SKM-1 treated with dmso at 0.1 percent for 144 hours (cell line): ENCODE results near the gene MRGPRF.

Source experiments
- DNase-seq: peaks from one replicate; lab custom pipeline; 2025; ENCODE audit not compliant: unreplicated experiment; lab: John Stamatoyannopoulos, UW

Gene MRGPRF

DNA sequence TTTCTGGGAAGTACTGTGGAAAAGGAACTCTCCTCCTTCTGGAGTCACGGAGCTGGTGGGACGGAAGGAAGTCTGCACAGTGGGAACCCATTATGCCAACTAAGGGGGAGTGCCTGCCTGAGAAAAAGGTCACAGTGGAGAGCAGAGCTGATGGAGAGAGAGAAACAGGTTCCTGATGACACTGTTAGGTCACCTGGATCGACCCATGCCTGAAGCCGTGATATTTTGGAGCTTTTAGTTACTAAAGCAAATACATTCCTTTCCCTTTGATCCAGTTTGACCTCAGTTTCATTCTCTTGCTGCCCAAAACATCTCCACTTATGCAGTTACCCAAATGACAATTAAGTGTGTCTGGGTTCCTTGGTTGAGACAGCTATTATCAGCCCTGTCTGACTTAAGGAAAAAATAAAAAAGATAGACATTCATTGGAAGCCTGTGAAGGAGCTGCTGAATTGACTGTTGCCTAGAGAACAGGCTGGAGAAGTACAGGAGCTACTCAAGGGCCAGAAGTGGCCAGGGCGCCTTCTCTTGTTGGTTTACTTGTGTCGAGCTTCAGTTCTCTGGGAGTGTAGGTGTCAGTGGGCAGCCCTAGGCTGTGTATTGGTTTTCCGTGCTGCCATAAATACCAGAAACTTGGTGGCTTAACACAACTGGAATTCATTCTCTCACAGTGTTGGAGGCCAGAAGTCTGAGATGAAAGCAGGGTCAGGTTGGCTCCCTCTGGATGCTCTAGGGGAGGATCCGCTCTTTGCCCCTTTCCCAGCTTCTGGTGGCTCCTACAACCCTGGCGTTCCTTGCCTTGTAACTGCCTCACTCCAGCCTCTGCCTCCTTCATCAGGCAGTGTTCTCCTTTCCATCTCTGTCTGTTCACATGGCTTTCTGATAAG, 45.9 kb downstream of the MRGPRF start:
- no peak for DNase-seq

GRCh38 chr11:68965901-68966853, 46.9 kb downstream of the MRGPRF start:
- no peak for DNase-seq

DNA sequence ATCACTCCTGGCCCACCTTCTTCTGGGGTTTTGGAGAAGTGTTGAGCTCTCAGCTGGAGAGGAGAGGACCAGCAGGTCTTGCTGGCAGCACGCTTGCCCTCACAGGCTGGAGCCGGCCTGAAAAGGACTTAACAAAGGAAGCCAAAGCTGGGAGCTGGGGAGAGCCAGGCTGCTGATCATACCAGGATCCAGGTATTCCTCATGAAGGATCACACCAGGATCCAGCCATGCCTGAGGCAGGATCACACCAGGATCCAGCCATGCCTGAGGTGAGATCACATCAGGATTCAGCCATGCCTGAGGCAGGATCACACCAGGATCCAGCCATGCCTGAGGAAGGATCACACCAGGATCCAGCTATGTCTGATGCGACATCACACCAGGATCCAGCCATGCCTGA, 49.3 kb downstream of the MRGPRF start:
- DNase-seq = no peak

GRCh38 chr11:68962527-68963250, 50.4 kb downstream of the MRGPRF start:
- DNase-seq = no peak

DNA sequence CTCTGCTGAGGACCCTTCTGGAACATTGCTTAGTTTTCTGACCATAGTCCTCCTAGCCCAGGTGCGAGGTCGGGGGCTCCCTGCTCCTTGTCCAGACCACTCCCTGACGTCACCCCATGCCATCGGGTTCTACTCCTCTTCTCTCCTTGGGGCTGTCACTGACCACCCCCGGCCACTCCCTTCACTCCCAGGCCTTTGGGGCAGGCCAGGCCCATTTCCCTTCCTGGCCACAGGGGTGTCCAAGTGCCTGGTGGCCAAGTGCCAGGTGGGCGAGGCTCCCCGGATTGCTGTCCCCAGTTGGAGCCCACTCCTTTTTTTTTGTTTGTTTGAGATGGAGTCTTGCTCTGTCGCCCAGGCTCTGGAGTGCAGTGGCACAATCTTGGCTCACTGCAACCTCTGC, 51.8 kb downstream of the MRGPRF start:
- no peak for DNase-seq

GRCh38 chr11:68960294-68961071, 52.6 kb downstream of the MRGPRF start:
- DNase-seq = no peak

DNA sequence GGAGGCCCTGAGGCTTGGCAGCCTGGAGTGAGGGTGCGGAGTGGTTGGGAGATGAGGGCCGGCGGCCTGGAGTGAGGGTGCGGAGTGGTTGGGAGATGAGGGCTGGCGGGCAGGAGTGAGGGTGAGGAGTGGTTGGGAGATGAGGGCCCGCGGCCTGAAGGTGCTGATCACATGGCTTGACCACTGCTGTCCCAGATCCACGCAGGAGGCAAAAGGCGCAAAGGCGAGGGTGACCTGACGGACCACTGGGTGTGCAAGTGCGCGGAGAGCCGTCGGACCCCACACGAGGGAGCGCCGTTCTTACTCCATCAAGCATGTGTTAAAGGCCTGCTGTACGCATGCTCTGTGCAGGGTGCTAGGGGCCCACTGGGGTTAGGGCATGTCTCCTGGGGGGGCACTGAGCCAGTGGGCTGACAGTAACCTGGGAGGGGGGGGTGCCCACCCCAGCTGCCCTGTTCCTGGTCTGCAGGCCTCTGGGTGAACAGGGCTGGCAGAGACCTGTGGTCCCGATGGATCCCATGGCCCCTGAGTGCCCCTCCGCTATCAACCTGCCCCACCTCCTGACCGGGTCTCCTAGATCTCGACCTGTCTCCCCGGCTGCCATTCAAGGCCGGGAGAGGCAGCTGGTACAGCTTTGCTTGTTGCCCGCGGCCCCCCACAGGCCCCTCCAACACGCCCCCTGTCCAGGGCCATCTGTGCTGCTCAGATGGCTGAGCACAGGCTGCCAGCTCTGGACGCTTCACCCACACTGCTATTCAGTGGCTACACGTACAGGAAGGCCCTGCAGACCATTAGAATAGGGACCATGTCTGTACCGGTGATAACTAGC, 53.4 kb downstream of the MRGPRF start:
- DNase-seq = no peak

DNA sequence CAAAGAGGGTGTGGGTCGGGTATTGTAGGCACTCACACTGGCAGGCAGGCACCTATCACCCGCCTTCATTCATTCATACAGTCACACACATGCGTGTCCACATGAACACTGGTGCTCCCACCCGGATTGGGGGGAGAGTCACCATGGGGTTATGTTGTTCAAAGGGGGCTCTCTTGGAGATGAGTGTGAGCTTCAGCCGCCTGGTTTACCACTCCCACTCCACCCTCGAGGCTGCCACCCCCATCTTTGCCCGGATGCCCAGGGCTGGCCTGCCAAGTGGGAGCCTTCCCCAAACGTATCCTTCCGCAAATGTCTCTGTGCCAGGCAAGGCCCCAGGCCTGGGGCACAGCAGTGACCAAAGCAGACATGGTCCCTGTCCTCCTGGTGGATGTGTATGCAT, 54.8 kb downstream of the MRGPRF start:
- DNase-seq = no peak

DNA sequence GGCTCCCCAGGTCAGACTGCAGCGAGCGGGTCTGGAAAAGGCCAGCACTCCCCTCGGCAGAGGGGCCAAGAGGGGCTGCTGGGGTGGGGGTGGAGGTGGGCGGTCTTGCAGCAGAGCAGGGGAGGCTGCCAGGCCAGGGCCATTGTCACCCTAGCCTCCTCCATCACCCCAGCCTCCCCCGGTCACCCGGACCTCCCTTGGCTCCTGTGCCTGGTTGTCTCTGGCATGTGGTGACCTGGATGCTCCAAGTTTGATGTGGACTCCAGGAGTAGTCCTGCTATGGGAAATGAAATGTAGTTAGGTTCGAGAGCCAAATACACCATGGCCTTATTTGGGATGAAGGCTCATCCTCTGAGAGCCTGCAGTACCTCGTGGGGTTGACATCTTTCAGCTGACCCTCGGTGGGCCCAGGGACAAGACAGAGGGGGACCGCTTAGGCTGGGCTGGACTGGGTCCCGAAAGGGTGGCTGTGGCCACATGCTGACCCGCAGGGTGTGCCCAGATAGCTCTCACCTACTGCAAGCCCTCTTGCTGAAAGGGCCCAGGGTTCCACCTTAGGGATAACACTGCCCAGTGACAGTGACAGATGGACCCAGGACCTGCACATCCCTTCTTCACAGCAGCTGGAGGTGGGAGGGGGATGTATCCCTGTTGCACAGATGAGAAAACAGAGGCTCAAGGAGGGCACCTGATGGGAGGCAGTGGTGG, 56.3 kb downstream of the MRGPRF start:
- DNase-seq = no peak

GRCh38 chr11:68956142-68956541, 56.9 kb downstream of the MRGPRF start:
- no peak for DNase-seq

DNA sequence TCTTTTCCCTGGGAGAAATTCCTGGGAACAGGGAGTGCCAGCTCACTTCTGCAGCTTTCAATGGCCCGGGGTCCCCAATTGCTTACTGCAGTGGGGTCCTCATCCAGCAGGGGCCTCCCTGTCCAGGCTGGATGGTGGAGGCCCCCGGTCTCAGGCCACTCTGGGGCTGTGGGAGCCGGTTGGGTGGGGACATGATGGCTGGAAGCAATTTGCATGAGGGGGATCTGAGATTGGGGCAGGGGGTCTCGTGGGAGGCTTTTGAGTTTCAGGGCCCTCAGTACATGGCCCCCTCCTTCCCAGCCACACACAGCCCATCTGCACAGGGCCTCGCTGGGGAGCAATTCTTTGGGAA, 57.5 kb downstream of the MRGPRF start:
- DNase-seq = no peak

- no peak for DNase-seq
Observed at GRCh38 chr11:68954836-68955606, 58.0 kb downstream of the MRGPRF start.
